PC-3 (cell line): Measurements from ENCODE around the gene GABRB3.

ENCODE experiments used
- CTCF ChIP-seq: fragments of 300-600 bp; sonication (generic); conservative IDR thresholded peaks from 2 replicates; pipeline ENCODE4 v1.5.1; 2017; ENCODE audit warnings: antibody characterized with exemption, low read depth, mild to moderate bottlenecking, low read length
- EZH2 ChIP-seq: fragments of 300-600 bp; sonication (generic); IDR thresholded peaks from one replicate; pipeline ENCODE4 v1.6.1; 2017; ENCODE audit warnings: antibody characterized with exemption, mild to moderate bottlenecking, low read length; ENCODE audit not compliant: unreplicated experiment
- EZH2phosphoT487 ChIP-seq: fragments of 300-600 bp; sonication (generic); IDR thresholded peaks from 2 replicates; pipeline ENCODE4 v1.6.1; 2018; ENCODE audit warnings: mild to moderate bottlenecking, antibody characterized with exemption, low read length, borderline replicate concordance

DNA sequence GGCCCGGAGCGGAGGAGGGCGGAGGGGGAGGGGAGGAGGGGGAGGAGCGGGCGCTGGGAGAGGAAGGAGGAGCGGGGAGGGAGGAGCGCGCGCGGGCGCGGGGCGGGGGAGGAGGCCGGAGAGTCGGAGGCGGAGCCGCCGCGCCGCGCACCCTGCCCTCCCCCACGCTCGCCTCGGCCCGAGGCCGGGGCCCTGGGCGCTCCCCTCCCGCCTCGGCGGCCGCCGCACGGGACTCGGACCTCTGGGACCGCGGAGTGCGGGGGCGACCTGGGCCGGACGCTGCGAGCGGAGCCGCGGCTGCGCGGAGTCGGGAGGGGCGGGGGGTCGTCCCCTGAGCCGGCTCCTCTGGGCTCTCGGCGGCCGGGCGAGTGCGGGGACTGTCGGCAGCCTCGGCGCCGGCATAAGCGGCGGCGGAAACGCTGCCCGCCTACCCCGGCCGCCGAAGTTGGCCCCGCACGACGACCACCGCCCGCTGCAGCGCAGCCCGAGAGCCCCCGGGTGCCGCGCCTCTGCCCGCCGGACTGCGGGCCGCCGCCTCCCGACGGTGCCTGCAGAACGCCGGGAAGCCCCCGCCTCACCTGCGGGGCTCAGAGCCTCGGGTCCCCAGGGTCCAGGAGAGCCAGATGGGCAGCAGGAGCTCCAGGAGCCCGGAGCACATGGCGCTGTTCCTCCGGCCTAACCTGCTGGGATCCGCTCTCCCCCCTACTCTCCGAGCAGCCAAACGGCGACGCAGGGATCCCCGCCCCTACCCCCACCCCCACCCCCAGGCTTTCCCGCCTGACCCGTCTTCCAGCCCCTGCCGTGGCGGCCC is 406 bp upstream of the GABRB3 start:
- TF ChIP-seq CTCF (no peak), EZH2phosphoT487 (no peak), EZH2 (no peak)
